ENCODE data around the gene RAB24.
A peak's percentile ranks its signal among the peaks of the same experiment; 100 is the strongest.
"Not testable (repeated sequence)": the region's sequence is repeated elsewhere in the genome, so short reads cannot be mapped to it uniquely, and the experiment has no call there.

The RAB24 gene

GRCh38 chr5:177310757-177311391 lies 7.4 kb upstream of the RAB24 start:
- DNase-seq, result no peak

DNA sequence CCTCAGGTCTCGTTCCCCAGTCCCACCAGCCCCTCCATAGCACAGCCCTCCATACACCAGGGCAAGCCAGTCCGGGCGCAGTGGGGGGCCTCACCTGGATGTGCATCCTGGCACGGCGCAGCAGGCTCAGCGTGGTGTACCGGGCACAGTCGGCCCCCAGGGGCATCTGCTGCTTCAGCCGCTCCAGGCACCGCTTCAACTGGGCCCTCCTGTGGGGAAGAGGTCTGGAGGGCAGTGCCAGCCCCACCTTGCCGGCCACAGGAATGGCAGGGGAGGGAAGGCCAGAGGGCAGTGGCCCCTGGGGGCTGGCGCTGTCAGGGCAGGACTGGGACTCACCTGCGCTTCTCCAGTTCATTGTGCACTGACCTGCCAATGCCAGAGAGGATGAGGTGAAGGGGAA lies 6.8 kb upstream of the RAB24 start:
- DNase-seq, result no peak

GRCh38 chr5:177309351-177310191 lies 6.1 kb upstream of the RAB24 start:
- DNase-seq, result peak; percentile 5 to 44

DNA sequence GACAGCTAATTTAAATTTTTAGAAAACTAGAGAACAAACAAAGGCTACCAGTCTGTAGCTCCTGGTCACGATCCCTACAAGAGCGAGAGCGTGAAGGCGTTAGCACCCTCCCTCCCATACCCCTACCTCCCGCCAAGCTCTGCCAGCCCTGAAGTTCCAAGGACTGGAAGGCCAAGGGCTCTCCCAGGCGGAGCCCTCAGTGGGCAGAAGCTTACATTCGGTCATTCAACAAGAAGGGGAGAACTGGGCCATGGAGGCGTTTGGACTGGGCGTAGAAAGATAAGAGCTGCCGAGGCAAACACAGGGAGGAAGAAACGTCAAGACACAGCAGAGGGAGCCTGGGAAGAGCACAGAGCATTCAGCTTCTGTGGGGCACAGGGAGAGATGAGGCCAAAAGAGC lies 5.2 kb upstream of the RAB24 start:
- DNase-seq, result no peak

DNA sequence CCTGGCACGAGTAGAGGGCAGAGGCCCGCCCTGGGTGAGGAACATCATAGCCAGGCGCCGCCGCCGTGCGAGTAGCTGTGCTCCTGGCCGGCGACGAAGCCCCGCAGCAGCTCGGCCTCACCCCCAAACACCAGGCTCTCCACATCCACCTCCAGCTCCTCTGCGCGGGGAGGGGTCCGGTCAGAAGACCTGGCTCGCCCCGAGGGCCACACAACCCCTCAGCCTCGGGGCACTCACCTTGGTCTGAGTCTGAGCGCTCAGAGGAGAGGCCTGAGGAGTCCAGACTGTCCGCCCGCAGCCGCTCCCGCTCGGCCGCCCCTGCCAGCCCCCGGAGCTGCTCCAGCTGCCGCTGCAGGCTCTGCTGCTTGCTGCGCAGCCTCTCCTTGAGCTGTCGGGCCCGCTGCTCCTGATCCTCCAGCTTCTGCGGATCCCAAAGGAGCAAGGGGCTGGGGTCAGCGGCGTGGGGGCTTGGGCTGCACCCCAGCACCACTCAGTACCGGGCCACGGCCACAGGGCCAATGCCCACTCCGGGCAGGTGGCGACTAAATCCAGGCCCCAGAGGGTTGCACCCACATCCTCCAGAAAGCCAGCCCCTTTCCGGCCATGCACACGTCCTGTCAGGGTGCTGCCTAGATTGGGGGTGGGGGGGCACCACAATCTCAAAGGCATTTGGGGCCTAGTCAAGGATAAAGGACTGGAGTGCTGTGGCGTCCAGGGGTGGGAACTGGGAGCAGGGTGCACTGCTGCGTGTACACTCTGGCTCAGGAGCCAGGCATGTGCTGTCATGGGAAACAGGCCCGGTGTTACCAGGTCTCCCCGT lies 4.2 kb upstream of the RAB24 start:
- no peak for DNase-seq

DNA sequence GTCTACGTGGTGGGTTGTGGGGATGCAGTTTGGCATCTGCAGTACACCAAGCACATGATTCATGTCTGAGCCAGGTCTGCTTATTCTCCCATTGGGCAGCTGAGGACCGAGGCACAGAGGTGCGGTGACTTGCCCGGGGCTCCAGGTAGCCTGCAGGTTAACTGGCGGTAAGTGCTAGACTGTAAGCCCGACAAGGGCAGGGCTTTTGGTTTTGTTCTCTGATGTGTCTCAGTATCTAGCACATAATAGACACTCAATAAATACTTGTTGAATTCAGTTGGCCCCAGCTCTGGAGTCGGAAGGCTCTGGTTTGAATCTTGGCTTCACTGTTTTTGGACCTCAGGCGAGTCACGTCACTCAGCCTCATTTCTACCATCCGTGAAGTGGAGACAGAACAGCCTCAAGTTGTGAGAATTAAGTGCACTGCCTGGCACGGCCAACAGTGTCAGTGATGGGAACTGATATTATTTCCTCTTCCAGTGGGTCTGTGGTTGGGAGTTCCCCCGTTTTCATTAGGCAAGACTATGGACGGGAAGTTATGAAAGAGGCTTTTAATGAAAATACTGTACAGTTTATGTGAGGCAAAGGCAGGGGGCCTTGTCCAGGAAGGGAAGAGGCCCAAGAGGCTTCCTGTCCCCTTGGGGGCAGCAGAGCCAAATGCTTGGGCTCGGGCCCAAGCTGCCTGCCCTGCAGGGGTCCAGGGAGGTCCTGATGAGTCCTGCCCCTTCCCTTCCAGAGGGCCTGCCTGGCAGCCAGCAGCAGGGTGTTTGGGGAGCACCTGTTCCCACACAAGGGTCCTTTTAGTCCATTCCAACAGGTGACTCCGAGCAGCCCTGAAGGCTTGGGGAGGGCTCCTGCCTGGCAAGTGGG lies 3.4 kb upstream of the RAB24 start:
- DNase-seq, result no peak

- not testable (repeated sequence) for DNase-seq
Measured at GRCh38 chr5:177306103-177306640, 2.7 kb upstream of the RAB24 start.

DNA sequence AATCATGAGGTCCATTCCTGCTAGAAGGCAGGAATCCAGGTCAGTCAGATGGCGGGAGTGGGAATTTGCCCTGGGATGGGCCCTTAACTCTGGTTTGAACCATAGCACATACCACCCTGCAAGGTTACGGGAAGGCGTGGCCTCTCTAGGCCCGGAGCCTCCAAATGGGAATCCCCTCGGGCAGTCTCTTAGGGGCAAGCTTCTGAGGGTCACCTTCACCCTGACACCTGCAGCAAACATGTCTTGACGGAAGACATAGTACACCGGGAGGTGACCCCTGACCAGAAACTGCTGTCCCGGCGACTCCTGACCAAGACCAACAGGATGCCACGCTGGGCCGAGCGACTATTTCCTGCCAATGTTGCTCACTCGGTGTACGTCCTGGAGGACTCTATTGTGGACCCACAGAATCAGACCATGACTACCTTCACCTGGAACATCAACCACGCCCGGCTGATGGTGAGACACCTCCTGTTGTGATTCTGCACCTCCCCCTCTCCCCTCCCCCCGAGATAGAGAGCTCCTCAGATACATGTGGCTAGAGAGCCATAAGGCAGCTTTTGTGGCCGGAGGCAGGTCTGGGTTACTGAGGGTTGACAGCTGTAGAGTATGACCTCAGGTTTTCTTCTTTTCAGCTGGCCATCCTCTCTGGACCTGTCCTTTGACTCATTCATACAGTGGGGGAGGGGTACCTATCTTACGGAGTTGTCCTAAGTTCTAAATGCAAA lies 1.0 kb upstream of the RAB24 start:
- no peak for DNase-seq

DNA sequence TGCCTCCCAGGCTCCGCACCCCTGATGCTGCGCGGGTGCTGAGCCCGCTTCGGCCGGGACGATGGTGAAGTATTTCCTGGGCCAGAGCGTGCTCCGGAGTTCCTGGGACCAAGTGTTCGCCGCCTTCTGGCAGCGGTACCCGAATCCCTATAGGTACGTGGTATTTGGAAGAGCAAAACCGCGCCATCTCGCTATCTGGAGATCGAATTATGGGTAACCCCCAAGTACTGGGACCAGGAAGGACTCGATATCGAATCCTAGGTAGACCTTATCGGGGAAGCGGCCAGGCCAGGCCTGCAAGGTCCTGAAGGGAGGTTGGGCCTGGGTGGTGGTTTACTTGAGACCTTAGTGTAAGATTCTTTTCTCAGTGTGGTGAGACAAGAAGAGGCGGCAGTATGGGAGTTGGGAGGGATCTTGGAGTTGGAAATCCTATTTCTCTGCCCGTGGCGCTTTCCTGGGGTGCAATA lies 439 bp upstream of the RAB24 start:
- DNase-seq, result no peak

DNA sequence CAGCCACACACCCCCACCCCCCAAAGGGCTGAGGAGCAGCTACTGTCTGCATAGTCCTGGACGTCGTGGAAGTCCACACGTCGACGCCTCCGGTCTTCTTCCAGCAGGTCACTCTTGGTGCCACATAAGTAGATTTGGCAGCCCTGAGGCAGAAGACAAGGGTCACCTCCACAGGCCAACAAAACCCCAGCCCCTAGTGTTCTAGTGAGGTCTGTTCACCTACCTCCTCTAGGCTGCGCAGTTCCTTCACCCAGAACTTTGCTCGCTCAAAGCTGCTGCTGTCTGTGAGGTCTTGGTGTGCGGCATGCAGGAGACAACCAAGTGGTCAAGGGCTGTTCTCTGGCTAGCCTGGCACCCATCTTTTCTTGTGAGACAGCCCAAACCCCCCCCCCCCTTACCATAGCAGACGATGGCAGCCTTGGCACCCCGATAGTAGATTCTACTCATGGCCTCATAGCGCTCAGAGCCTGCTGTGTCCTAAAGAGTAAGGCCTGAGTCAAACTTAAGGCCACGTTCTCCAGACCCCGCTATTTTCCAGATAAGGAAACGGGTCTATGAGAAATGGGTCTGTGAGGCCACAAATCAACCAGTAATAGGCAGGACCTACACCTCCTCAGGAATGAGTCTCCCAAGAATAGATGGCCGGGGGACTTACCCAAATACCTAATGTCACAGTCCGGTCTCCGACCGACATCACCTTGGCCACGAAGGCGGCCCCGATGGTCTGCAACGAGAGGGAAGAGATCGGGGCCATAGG lies 987 bp downstream of the RAB24 start:
- DNase-seq, result no peak

DNA sequence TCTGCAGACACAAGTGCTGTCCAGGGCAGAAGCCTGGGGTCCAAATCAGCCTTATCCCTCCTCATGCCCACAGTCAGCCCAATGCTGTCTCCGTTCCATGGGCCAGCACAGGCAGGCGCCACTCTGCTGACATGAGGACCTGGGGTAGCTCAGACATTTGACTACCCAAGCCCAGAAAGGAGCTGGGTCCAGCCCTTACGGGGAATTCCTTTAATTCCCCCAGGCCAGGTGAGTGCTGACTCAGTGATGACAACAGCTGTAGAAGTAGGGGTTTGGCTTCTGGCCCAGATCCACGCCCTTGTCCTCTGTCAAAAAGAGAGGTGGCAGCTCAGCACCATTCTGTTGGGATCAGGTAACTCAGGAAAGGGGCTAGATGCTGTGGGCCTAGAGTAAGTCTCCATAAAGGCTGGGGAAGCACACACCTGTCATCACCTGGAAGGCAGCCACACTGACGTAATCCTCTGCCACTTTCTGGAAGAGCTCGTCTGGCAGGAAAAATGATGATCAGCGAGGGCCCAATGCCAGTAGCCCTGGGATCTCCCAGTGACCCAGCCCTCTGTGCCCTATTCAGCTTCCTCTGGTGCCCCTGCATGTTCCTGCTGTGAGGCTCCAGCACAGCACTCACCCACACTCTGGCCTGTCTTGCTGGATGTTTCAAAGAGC lies 1.9 kb downstream of the RAB24 start:
- DNase-seq, result no peak

GRCh38 chr5:177300951-177301350 lies 2.6 kb downstream of the RAB24 start:
- no peak for DNase-seq

DNA sequence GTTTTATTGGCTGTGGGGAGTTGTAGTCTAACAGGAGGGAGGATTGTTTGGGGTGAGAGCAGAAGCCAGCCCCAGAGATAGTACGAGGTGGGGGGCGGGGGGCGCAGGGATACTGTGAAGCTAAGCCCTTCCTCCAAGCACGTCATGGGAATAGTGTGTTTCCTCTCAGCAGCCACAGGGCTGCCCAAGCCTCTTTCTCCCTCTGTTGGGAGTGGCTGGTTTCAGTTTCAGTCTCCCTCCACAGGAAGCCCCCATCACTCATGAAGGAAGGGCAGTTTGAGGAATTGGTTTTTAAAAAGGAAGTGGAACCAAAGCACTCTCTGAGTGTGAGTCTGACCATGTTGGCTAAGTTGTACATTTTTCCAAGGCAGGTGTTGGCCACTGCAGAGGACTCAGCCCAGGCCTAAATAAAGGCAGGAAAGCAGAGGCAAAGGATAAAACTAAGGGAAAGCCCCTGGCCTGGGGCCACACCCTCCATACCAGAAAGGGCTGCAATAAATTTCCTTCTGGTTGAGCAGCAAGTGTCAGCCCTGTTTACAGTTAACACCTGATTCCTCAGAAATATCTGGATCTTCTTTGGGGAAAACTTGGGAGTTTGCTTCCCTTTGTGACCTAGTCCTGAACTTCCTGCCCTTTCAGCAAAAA lies 3.2 kb downstream of the RAB24 start:
- no peak for DNase-seq

- DNase-seq, result no peak
Measured at GRCh38 chr5:177299697-177300096, 3.8 kb downstream of the RAB24 start.

- DNase-seq, result no peak
Measured at GRCh38 chr5:177297922-177298321, 5.6 kb downstream of the RAB24 start.

DNA sequence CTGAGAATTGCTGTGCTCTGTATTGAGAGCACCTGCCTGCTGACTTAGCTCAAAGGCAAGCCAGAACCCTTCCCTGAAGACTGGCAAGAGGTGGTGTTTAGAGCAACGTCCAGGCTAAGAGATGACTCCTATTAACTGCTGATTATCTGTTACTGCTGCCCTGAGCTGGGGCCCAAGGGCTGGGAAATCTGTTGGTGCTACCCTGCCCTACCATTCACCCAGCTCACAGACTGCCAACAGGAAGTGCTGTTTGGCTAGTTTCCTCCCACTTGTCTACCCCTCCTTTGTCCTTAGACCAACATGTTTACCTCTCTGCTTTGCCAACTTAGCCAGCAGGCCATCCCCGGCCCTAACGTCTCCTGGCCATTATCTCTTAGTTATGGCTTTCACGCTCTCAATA lies 6.9 kb downstream of the RAB24 start:
- no peak for DNase-seq

DNA sequence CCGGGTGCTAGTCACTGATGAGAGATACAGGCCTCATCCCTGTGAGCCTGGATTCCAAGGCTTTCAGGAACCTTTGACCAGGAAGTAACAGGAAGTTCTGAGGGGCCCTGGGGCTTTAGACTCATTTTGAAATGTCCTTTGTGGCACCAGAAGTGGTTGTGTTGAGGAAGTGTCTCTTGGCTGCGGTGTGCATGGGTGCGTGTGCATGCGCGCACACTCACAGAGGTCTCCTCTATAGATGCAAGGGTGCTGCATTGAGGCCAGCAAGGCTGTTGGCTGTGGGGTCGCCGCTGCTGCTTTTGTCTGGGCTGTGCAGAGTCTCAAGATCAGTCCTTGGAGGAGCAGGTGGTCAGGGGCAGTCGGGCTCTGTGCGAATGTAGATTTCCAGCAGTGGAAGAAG lies 7.6 kb downstream of the RAB24 start:
- DNase-seq, result no peak

- DNase-seq, result no peak
Measured at GRCh38 chr5:177294632-177295031, 8.9 kb downstream of the RAB24 start.

DNA sequence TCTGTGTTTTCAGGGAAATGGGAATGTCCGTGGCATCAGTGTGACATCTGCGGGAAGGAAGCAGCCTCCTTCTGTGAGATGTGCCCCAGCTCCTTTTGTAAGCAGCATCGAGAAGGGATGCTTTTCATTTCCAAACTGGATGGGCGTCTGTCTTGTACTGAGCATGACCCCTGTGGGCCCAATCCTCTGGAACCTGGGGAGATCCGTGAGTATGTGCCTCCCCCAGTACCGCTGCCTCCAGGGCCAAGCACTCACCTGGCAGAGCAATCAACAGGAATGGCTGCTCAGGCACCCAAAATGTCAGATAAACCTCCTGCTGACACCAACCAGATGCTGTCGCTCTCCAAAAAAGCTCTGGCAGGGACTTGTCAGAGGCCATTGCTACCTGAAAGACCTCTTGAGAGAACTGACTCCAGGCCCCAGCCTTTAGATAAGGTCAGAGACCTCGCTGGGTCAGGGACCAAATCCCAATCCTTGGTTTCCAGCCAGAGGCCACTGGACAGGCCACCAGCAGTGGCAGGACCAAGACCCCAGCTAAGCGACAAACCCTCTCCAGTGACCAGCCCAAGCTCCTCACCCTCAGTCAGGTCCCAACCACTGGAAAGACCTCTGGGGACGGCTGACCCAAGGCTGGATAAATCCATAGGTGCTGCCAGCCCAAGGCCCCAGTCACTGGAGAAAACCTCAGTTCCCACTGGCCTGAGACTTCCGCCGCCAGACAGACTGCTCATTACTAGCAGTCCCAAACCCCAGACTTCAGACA lies 9.5 kb downstream of the RAB24 start:
- no peak for DNase-seq
